ENCODE results near the gene INAVA. TPM values are rescaled to one million over a fixed set of nuclear protein-coding genes. Genes with fewer than 3 reads are reported as not detected.

INAVA gene
- total RNA-seq, 4 donors from 2014 or later = not detected

DNA sequence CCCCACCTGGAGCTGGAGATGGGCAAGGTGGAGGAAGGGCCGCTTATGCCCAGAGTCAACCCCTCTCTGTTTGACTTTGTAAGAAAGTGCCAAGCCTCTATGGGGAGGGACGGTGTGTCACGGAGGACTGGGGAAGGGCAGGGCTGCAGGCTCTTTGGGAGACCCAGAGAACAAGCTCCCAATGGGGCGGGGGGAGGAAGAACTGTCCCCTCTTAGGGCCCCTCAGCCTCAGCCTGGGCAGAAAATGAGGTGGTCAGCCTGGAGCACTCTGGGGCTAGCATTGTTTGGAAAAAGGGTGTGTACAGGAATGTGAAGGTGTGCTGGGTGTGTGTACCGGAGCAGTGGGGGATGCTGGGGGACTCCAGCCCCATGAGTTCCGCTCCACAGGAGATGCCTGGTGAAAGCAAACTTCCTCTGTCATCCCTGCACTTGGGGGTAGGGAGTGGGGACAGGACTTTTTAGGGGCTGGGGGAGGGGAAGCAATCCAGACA, 1.2 kb upstream of the INAVA start:
- TF ChIP-seq CTCF (IDR thresholded peaks at IDR 0.05; ENCODE audit: low read depth) = no peak

- TF ChIP-seq CTCF (IDR thresholded peaks at IDR 0.05; ENCODE audit: low read depth) = no peak
These were observed 716 bp downstream of the INAVA start for GRCh38 chr1:200895443-200895789.

DNA sequence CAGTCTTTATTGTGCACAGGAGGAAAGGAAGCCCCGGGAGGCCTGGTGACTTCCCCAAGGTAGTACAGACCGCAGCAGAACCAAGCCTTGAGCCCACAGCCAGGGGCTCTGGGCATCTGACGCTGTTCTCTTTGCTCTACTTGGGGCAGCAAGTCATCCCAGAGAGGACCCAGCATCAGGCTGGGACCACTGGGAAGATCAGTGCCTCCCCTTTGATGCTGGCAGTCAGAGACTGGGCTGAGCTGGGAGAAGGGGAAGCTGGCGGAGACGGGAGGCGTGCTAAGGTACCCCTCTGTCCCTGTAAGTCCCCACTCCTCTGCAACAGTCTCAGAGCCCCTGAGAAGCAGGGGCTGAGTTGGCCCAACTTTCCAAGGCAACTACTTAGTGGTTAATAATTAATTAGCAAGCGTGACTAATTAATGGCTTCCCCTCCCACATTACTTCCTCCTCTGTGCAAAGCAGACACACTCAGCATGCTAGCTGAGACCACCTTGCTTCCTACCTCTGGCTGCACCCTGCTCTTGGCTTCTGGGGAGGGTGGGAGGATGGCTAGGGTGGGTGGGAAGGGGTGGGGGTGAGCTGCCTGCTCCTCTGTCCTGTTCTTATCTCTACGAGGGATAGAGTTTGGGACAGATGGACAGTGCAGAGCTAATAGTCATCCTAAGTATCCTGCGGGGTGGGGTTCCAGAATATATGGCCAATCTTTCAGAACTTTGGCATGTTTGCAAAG, 1.3 kb downstream of the INAVA start:
- TF ChIP-seq CTCF (IDR thresholded peaks at IDR 0.05; ENCODE audit: low read depth) = no peak

DNA sequence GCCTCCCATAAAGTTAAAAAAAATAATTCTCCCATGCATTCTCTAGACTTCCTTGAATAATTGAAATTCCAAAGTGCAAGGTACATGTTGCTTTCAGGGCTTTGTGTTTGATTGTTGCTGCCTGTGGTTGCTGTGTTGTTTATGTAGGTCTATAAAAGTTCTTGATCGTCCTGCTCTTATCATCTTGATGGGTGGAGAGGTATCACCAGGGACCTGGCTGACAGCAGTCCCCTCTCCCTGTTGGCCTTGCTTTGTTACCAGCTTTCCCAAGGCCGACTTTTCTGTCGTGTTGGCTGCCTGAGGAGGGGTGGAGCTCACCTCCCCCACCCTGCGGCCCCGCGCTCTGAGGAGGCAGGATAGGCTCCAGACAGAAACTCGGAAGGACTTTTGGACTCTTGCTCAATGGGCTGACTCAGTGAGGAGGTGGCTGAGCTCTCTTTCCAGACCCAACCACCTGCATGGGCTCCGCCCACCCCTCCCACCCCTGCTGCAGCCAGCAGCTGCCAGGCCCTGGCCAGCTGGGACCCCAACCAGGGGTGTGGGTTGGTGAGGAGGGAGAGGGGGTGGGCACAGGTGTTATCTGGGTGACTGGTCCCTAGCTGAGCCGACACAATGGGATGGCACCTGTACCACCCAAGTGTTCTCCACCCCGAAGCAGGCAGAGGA, 2.0 kb downstream of the INAVA start:
- TF ChIP-seq CTCF (IDR thresholded peaks at IDR 0.05; ENCODE audit: low read depth) = no peak

DNA sequence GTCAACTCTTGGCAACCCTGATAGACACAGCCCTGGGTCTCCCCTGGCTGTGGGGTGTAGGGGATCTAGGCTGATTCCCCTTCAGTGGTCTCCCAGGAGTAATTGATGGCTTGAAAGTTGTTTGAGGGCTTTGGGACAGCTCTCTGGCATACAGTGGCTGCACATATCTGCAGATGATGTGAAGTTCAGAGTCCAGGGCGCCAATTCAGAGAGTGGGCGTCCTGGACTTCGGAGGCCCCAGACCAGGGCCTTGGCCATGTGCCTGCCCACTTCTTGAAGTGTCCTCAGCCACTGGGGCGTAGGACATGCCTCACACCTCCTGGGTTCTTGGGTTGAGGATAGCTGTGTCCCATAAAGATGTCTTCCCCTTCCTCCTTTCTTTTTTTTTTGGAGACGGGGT, 2.6 kb downstream of the INAVA start:
- TF ChIP-seq CTCF (IDR thresholded peaks at IDR 0.05; ENCODE audit: low read depth) = no peak

DNA sequence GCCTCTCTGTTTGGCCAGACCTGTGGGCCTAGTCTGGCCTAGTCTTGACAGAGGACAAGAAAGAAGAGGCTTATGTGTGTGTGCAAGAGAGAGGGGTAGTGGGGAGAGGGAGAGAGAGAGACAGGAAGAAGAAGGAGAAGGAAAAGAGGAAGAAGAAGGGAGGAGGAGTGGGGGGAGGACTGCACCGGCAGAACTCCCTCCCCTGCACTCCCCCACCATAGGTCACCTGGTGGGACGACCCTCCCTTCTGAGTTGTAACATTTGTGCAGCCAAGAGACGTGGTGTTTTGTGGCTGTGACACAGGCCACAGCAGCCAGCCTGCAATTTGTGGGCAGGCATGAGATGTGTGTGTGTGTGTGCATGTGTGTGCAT, 4.3 kb downstream of the INAVA start:
- no peak for TF ChIP-seq CTCF (IDR thresholded peaks at IDR 0.05; ENCODE audit: low read depth)

DNA sequence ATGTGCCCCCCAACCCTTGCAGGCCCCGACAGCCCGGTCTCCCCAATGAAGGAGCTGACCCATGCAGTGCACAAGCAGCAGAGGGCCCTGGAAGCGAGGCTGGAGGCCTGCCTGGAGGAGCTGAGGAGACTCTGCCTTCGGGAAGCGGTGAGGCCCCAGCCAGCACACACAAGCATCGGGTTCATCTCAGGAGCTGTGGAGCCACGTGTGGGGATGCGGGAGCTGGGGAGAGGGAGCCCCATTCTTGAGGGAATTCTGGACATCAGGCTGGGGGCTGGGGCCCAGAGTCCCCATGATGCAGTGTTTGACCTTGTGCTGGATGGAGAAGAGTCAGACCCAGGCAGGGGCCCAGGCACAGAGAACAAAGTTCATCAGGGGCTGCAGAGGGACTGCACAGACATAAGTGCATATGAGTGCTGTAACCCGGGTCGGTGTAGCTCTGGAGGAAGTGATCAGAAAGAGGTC, 4.8 kb downstream of the INAVA start:
- no peak for TF ChIP-seq CTCF (IDR thresholded peaks at IDR 0.05; ENCODE audit: low read depth)

All from subcutaneous adipose tissue (tissue), 4 donors.